SJCRH30 (cell line): ENCODE measurements around the gene BGN. TPM values are rescaled to one million over a fixed set of nuclear protein-coding genes. Genes with fewer than 3 reads are reported as not detected.
A peak's percentile ranks its signal among the peaks of the same experiment; 100 is the strongest.

Source experiments
- DNase-seq, 2 experiments: peaks; one replicate each; pipeline ENCODE4 v3.0.0-alpha.2; 2015 to 2020
- H3K27ac ChIP-seq: fragments of 250-450 bp; sonication (Bioruptor Pico); 2 replicates; pipeline ENCODE4 v1.5.1; 2020; ENCODE audit warnings: mild to moderate bottlenecking, moderate library complexity
- H3K27me3 ChIP-seq: fragments of 250-450 bp; sonication (Bioruptor Pico); 2 replicates; pipeline ENCODE4 v1.5.1; 2020; ENCODE audit warnings: mild to moderate bottlenecking, moderate library complexity
- H3K36me3 ChIP-seq: fragments of 250-450 bp; sonication (Bioruptor Pico); 2 replicates; pipeline ENCODE4 v1.5.1; 2020; ENCODE audit warnings: mild to moderate bottlenecking, moderate library complexity
- H3K4me1 ChIP-seq: fragments of 250-450 bp; sonication (Bioruptor Pico); 2 replicates; pipeline ENCODE4 v1.5.1; 2020; ENCODE audit warnings: mild to moderate bottlenecking, moderate library complexity
- H3K4me3 ChIP-seq: fragments of 250-450 bp; sonication (Bioruptor Pico); 2 replicates; pipeline ENCODE4 v1.5.1; 2020; ENCODE audit warnings: mild to moderate bottlenecking, moderate library complexity
- H3K9me3 ChIP-seq: fragments of 250-450 bp; sonication (Bioruptor Pico); replicated peaks from 2 replicates; pipeline ENCODE4 v1.5.1; 2020; ENCODE audit warnings: mild to moderate bottlenecking, moderate library complexity
- total RNA-seq: library from RNA; depleted of rRNA; stranded (reverse); fragments of >200 nt; shearing (Covaris generic); gene quantifications from 2 replicates; pipeline ENCODE4 v1.2.3, GENCODE V29; 2014

The BGN gene
- total RNA-seq, 1 experiment from 2014 or later: 0.16 TPM

DNA sequence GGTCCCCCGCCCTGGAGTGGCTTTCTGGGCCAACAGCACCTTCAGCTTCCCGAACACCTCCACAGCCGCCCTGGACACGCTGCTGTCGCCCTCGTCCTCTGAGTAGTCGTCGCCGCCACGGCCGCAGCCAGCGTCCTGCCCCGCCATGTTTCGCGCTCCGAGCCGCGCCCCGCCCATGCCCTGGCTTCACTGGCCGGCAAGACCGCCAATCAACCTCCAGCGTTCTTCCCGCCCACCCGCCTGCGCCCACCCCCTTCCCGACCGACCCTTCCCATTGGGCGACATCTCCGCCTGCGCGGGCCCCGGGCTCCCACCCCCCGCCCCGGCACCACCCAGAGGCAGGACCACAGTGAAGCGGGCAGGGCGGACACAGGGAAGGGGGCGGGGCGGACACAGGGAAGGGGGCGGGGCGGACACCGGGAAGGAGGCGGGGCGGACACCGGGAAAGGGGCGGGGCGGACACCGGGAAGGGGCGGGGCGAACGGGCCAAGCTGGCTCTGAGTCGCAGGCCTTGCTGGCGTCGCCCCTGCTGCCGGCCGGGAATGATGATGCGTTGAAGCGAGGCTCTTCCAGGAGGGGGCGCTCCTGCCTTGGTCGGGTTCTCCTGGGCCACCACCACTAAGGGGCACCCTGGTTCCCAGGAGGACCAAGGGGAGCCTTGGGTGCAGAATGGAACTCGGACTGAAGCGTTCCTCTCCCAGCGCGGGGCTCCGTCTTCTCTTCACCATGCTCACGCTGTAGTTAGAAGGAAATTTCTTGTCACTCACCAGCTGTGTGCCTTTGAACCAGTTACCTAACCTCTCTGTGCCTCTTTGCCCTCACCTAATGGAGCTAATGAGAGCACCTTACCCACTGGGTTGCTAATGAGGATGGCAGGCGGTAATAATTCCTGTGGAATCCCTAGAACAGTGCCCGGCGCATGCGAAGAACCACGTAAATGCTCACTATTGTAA is 24.1 kb upstream of the BGN start, which contains the start of gene HAUS7:
Gene HAUS7 (minus strand): TSS at position 166 of the 953 bp plus-strand sequence. CDS start 19 bp downstream, at position 147.
- no peaks in the 10 kb centered on the region for H3K4me1 ChIP-seq
- peak; percentile 82 to 89 for DNase-seq
- peak within 1 kb of the TSS; percentile 66 for H3K27ac ChIP-seq
- H3K4me3 ChIP-seq: peak within 1 kb of the TSS; percentile 93
- H3K36me3 ChIP-seq: no peaks in the 10 kb centered on the region
- no peaks in the 10 kb centered on the region for H3K27me3 ChIP-seq
- no peaks in the 10 kb centered on the region for H3K9me3 ChIP-seq

DNA sequence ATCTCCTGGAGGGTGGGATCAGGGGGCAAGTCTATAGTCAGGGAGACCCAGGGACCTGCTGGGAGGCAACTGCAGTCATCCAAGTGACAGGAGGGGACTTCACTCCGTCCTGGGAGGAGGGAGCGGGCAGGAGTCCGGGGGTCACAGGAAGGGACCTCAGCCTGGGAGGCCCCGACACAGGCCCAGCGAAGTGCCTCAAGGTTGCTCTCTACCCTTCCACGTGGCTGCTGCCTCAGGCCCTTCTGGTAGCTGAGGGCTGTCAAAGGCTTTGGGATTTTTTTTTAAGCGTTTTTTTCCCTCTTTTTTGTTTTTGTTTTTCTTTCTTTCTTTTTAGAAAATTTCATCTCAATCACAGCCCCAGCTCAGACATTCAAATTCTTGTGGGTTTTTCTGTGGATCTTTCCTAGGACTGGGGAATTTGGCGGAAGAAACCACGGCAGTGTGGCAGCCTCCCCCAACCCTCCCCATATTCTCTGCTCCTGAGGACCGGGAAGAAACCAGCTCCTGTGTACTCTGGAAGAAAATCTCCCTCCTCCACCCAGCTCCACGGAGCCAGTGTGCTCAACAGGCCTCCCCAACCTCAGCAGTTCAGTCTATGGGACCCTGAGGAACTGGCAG is 23.0 kb upstream of the BGN start:
- DNase-seq: no peak
- Histone ChIP-seq H3K36me3 (no peaks in the 10 kb centered on the region), H3K4me3 (no peak overlapping the region), H3K27ac (no peak overlapping the region), H3K9me3 (no peaks in the 10 kb centered on the region), H3K27me3 (no peaks in the 10 kb centered on the region), H3K4me1 (no peaks in the 10 kb centered on the region)

DNA sequence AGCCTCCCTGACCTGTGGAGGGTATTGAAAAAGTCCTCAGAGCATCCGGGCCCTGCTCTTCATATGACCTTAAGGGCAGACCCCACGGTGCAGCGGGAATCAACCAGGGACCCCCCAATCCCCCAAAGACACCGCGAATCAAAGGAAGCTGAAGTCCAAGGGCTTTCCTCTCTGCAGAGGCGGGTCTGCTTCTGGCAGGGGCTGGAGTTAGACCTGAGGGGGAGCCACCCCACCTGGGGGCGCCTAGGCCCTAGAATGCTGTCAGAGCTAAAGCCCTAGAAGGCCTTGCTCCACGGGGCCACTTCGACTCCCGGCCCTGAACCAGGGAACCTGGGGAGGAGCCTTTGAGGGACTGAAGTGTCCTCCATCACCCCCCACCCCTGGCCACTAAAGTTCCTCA is 21.7 kb upstream of the BGN start:
- no peaks in the 10 kb centered on the region for H3K27me3 ChIP-seq
- no peak for DNase-seq
- no peak overlapping the region for H3K4me3 ChIP-seq
- no peaks in the 10 kb centered on the region for H3K9me3 ChIP-seq
- H3K4me1 ChIP-seq: no peaks in the 10 kb centered on the region
- H3K27ac ChIP-seq: no peak overlapping the region
- no peaks in the 10 kb centered on the region for H3K36me3 ChIP-seq

DNA sequence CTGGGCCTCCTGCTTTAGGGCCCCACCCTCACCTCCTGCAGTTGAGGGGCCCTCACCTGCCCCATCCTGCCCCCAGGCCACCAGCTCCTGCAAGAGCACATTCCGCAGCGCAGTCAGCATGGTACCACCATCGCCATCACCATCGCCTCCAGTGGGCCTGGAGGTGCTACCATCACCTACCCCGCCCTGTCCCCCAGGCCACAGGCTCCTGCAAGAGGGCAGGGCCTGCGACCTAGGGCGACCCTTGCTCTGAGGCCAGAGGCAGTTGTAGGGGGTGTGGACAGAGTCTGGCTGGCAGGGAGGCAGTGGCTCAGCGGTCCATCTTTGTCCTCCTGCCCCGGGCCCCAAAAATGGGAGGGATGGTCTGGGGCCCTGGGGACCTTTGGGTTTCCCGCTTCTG is 20.5 kb upstream of the BGN start:
- no peaks in the 10 kb centered on the region for H3K27me3 ChIP-seq
- no peak for DNase-seq
- no peak overlapping the region for H3K4me3 ChIP-seq
- no peak overlapping the region for H3K27ac ChIP-seq
- no peaks in the 10 kb centered on the region for H3K9me3 ChIP-seq
- H3K4me1 ChIP-seq: no peaks in the 10 kb centered on the region
- no peaks in the 10 kb centered on the region for H3K36me3 ChIP-seq

DNA sequence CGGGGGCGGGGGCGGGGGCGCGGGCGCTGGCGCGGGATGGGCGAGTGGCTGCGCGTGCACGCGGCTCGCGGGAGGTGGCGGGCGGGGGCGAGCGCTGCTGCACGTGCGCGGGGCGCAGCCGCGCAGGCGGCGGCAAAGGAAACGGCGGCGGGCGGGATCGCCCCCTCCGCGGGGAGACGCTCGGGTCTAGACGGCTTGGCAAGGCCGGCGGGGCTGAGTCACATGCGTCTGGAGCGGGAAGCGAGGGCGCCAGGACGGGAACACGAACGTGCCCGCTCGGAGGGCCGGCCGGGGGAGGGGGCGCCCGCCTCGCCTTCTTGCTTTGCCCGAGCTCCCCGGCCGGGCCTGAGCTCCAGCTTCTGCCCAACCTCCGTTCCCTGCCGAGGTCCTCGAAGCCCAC is 20.1 kb upstream of the BGN start:
- H3K36me3 ChIP-seq: no peaks in the 10 kb centered on the region
- no peaks in the 10 kb centered on the region for H3K27me3 ChIP-seq
- H3K4me1 ChIP-seq: no peaks in the 10 kb centered on the region
- H3K4me3 ChIP-seq: no peak overlapping the region
- no peak for DNase-seq
- H3K9me3 ChIP-seq: no peaks in the 10 kb centered on the region
- H3K27ac ChIP-seq: no peak overlapping the region

DNA sequence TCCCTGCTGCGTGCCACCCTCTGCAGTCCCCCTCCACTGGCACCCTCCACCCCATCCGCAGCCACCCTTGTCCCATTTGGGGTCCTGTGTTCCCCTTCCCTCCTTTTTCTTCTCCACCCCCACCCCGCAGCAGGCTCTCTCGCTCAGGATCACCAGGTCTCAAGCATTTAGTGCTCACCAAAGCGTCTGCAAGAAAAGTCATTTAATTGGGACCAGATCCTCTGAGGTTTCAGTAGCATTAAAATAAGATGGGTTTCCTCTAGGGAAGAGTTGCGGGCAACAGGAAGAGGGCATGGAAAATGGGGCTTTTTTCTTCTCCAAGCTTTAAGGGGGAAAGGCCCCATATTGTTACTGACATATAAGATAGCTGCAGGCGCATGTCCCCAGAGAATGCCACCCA is 19.5 kb upstream of the BGN start:
- no peak for DNase-seq
- no peaks in the 10 kb centered on the region for H3K27me3 ChIP-seq
- H3K4me1 ChIP-seq: no peaks in the 10 kb centered on the region
- no peak overlapping the region for H3K27ac ChIP-seq
- H3K9me3 ChIP-seq: no peaks in the 10 kb centered on the region
- no peak overlapping the region for H3K4me3 ChIP-seq
- H3K36me3 ChIP-seq: no peaks in the 10 kb centered on the region

DNA sequence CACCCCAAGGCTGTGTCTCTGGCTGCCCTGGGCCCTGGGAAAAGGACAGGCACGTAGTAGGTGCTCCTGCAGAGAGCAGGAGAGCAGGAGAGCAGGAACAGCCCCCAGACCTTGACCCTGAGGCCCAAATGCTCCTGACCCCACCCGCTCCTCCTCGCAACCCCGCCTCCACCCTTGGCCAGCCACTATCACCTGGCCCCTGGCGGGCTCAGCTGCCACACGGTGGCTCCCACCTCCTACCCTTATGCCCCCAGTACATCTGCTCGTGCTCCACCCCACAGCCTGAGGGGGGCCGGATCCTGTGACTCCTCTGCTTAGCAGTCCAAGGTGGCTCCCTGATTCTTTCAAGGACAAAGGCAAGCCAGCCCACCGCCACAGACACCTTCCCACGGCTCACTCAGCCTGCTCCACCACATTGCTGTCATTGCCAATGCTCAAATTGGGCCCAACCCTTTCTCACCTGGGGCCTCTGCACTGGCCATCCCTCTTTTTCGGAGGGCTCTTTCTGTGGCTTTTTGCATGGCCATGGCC is 19.0 kb upstream of the BGN start:
- Histone ChIP-seq H3K27ac (no peak overlapping the region), H3K9me3 (no peaks in the 10 kb centered on the region), H3K4me3 (no peak overlapping the region), H3K36me3 (no peaks in the 10 kb centered on the region), H3K27me3 (no peaks in the 10 kb centered on the region), H3K4me1 (no peaks in the 10 kb centered on the region)
- no peak for DNase-seq

DNA sequence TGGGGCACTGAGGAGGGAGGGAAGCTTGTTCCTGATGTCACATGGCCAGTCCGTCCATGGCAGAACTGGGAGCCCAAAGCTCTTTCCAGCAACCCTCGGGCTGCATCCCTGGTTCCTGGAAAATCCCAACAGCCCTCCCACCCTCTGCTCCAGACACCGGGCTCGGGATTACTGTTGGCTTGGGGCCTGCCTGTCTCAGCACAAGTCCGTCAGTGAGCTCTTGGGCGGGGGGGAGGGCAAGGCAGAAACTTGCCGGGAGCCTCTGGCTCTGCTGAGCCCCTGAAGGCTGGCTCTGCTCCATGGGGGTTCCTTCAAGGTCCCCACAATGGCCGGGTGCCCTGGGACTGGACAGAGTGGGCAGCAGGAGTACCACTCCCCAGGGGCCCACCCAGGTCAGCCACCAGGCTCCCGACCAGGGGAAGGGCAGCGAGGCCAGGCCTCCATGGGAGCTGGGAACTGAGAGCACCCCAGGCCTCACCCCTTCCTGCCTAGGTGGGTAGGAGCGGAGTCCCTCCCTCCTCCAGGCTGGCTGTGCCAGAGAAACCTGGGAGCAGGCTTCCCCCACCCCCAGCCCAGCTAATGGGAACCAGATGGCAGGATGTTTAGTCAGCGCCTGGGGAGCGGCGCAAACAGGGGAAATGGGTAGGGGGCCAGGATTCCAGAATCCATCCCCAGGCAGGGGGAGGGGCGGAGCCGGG is 18.0 kb upstream of the BGN start:
- Histone ChIP-seq H3K36me3 (no peaks in the 10 kb centered on the region), H3K27me3 (no peaks in the 10 kb centered on the region), H3K4me3 (no peak overlapping the region), H3K27ac (no peak overlapping the region), H3K9me3 (no peaks in the 10 kb centered on the region), H3K4me1 (no peaks in the 10 kb centered on the region)
- no peak for DNase-seq

DNA sequence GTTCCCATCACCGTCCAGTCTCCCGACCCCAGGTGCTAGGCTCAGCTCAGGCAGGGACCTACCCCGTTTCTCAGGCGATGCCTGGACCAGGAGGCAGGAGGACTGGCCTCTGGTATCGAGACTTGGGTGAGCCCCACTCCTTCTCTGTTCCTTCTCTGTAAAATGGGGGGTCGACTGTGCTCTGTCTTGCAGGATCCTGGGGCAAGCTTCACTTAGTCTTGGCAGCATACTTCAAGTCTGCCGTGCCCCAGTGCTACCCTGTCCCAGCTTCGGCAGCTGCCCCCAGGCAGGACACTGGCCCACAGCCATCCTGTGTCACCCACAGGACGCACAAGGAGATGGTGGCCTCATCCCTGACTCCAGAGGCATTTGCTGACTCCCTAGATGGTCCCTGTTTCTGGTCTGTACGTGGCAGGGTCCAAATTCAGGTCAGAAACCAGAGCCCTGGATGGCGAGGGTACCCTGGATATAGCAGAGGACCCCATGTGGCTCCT is 17.4 kb upstream of the BGN start:
- Histone ChIP-seq H3K4me3 (no peak overlapping the region), H3K4me1 (no peaks in the 10 kb centered on the region), H3K9me3 (no peaks in the 10 kb centered on the region), H3K27me3 (no peaks in the 10 kb centered on the region), H3K27ac (no peak overlapping the region), H3K36me3 (no peaks in the 10 kb centered on the region)
- no peak for DNase-seq

DNA sequence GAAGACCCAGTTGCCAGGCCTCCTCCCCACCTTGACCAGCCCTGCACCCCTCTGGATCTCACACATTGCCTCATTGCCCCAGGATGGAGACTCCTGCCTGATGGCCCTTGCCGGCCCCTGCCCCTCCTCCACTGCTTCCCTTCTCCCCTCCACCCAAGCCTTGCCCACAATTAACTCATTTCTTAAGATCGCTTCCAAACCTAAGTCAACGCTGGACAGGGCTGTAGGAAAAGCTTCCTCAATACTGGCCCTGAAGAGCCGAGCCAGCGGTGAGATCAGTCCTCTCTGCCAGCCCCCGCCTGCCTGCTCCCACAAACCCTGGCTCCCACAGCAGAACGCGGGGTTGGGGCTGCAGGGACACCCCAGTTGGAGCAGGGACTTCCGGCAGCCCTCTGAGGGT is 16.9 kb upstream of the BGN start:
- Histone ChIP-seq H3K9me3 (no peaks in the 10 kb centered on the region), H3K27ac (no peak overlapping the region), H3K27me3 (no peaks in the 10 kb centered on the region), H3K36me3 (no peaks in the 10 kb centered on the region), H3K4me3 (no peak overlapping the region), H3K4me1 (no peaks in the 10 kb centered on the region)
- no peak for DNase-seq

DNA sequence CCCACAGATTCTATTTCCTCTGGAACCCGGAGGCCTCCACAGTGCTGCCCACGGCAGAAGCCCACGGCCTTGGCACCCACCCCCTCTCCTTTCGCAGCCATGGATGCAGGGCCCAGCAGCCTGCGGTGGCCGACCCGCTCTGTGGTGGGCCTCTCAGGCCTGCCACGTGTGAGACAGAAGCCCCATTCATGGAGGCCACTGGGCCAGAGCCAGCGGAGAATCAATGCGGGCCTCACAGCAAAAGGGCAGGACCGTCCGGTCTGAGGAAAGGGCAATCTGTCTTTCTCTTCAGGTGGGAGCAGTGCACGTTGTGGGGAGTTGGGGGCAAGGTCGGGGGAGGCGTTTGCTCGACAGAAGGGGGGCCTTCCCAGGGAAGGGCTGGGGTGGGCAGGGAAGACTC is 16.0 kb upstream of the BGN start:
- H3K27me3 ChIP-seq: no peaks in the 10 kb centered on the region
- H3K4me1 ChIP-seq: no peaks in the 10 kb centered on the region
- no peak overlapping the region for H3K27ac ChIP-seq
- H3K36me3 ChIP-seq: no peaks in the 10 kb centered on the region
- no peak overlapping the region for H3K4me3 ChIP-seq
- no peak for DNase-seq
- H3K9me3 ChIP-seq: no peaks in the 10 kb centered on the region

DNA sequence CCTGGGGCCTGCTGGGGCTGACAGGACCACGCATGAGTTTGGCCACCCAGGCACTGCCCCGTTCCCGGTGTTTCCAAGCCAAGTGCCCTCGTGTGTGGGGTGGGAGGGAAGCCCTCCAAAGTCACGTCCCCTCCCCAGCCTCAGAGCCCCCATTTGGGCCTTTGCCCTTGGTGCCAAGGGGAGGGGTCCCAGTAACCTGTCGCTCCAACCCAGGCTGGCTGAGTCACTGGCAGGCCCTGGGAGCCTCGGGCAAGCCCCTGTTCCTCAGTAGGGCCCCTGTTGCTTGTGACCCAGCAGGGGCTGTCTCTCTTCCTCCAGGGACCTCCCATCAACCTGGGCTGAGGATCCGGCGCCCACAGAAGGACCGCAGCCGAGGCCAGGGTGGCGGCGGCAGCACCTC is 13.7 kb upstream of the BGN start:
- no peak overlapping the region for H3K4me3 ChIP-seq
- no peaks in the 10 kb centered on the region for H3K36me3 ChIP-seq
- no peaks in the 10 kb centered on the region for H3K27me3 ChIP-seq
- H3K4me1 ChIP-seq: peaks cover 5% of the 10 kb centered on the region; the same call in 1 of the 2 replicates
- H3K9me3 ChIP-seq: no peaks in the 10 kb centered on the region
- no peak overlapping the region for H3K27ac ChIP-seq
- DNase-seq: no peak

DNA sequence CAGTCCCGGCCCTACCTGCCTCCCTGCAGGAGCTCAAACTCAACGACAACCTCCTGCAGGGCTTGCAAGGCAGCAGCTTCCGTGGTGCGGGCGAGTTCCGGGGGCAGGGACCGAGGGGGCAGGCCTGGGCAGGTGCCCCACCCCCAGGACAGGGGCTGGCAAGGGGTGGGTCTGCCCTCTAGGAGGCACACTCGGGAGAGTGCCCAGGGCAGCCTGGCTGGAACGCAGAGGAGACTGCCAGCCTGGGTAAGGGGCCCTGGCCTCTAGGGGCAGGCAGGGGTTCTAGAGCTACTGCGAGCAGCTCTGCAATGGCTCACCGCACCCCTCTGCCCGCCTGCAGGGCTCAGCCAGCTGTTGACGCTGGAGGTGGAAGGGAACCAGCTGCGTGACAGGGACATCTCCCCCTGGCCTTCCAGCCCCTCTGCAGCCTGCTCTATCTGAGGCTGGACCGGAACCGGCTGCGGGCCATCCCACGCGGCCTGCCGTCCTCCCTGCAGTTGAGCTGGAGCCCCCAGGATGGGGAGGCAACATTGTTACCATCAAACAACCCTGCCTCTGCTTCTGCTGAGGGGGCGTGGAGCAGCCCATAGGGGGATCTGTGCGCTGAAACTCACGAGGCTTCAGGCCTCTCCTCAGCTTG is 12.3 kb upstream of the BGN start:
- Histone ChIP-seq H3K27ac (no peak overlapping the region), H3K9me3 (no peaks in the 10 kb centered on the region), H3K4me3 (no peak overlapping the region), H3K27me3 (no peaks in the 10 kb centered on the region), H3K36me3 (no peaks in the 10 kb centered on the region), H3K4me1 (peaks cover 7% of the 10 kb centered on the region; the same call in 1 of the 2 replicates)
- DNase-seq: no peak

DNA sequence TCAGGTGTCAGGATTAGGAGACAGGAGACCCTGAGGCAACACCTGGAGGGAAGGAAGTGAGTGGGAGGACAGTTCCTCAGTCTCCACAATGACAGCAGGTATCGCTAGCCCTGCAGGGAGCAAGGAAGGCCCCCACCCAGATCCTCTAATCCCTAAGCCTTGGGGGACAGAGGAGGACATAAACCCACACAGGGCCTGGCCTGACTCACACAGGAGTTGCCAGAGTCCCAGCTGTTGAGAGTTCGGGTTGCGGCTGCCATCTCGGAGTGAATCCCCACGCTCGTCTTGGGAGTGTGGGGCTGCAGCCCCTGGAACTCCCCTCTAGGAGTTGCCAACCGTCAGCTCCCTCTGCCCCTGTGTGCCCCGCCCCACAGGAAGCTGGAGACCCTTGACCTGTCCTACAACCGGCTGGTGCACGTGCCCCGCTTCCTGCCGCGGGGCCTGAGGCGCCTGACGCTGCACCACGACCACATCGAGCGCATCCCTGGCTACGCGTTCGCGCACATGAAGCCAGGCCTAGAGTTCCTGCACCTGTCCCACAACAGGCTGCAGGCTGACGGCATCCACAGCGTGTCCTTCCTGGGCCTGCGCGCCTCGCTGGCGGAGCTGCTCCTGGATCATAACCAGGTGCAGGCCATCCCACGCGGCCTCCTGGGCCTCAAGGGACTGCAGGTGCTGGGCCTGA is 9.2 kb upstream of the BGN start:
- H3K27me3 ChIP-seq: no peaks in the 10 kb centered on the region
- DNase-seq: peak; percentile 31 to 59
- no peak overlapping the region; the same call in 1 of the 2 replicates for H3K4me3 ChIP-seq
- no peak overlapping the region; the same call in 1 of the 2 replicates for H3K27ac ChIP-seq
- H3K36me3 ChIP-seq: no peaks in the 10 kb centered on the region
- H3K9me3 ChIP-seq: no peaks in the 10 kb centered on the region
- H3K4me1 ChIP-seq: peaks cover 28% of the 10 kb centered on the region
